Activated CD4-positive, alpha-beta memory T cell treated with anti-CD3 and anti-CD28 coated beads for 36 hours (primary cell): ENCODE measurements around the gene UPK3BL1. TPM values are rescaled to one million over a fixed set of nuclear protein-coding genes. Genes with fewer than 3 reads are reported as not detected.
"Not testable (repeated sequence)": the region's sequence is repeated elsewhere in the genome, so short reads cannot be mapped to it uniquely, and the experiment has no call there.

Source experiments
- CTCF ChIA-PET: fragments of 350-600 bp; sonication (Branson Sonifier 250); formaldehyde crosslinking; loops from one replicate; lab custom pipeline; 2021; ENCODE audit warnings: antibody characterized with exemption, inconsistent platforms; lab: Charles Lee
- POLR2A ChIA-PET: fragments of 350-600 bp; sonication (Branson Sonifier 250); formaldehyde crosslinking; loops from one replicate; lab custom pipeline; 2021; ENCODE audit warnings: antibody characterized with exemption; lab: Charles Lee
- DNase-seq: peaks from one replicate; pipeline ENCODE4 v3.0.0-alpha.2; 2020
- H3K27ac Mint-ChIP-seq: one replicate; pipeline ENCODE4 v1.8.0; 2021; ENCODE audit warnings: mixed read lengths
- H3K27me3 Mint-ChIP-seq: one replicate; pipeline ENCODE4 v1.8.0; 2021; ENCODE audit warnings: mixed read lengths
- H3K36me3 Mint-ChIP-seq: one replicate; pipeline ENCODE4 v1.8.0; 2021; ENCODE audit warnings: mixed read lengths
- H3K4me1 Mint-ChIP-seq: one replicate; pipeline ENCODE4 v1.8.0; 2021; ENCODE audit warnings: low read depth, mixed read lengths
- H3K4me3 Mint-ChIP-seq: one replicate; pipeline ENCODE4 v1.8.0; 2021; ENCODE audit warnings: mild to moderate bottlenecking, mixed read lengths
- H3K9me3 Mint-ChIP-seq: one replicate; pipeline ENCODE4 v1.8.0; 2021; ENCODE audit warnings: mixed read lengths
- intact Hi-C: fragments of 100-400 bp; cut with micrococcal nuclease; formaldehyde crosslinking; loops from one replicate; pipeline ENCODE4 v1.15.1; 2023
- total RNA-seq, 2 experiments: library from RNA; stranded (reverse); gene quantifications; one replicate each; pipeline ENCODE4 v1.2.3, GENCODE V29; 2021

The UPK3BL1 gene
- total RNA-seq, 2 experiments from 2014 or later: 9.0 to 9.6 TPM

DNA sequence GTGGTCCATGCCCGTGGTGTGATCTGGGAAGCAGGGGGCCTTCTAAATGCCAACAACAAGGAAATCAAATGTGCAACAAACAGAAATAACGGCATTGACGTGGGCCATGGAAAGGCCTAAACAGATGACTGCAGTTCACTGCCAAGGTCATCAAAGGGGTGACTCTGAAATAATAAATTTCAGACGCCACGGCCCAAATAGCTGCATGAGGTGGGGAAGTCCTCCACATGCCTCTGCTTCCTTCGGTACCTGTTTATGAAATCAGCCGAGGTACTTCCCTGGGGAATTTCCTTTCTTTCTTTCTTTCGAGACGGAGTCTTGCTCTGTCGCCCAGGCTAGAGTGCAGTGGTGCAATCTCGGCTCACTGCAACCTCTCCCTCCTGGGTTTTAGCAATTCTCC lies 22.2 kb upstream of the UPK3BL1 start:
- POLR2A ChIA-PET, H3K4me3 Mint-ChIP-seq, H3K27ac Mint-ChIP-seq, CTCF ChIA-PET, H3K27me3 Mint-ChIP-seq, H3K4me1 Mint-ChIP-seq, DNase-seq, intact Hi-C loops, H3K9me3 Mint-ChIP-seq, H3K36me3 Mint-ChIP-seq: not testable (repeated sequence)

- H3K4me3 Mint-ChIP-seq, intact Hi-C loops, H3K4me1 Mint-ChIP-seq, CTCF ChIA-PET, H3K27me3 Mint-ChIP-seq, H3K36me3 Mint-ChIP-seq, H3K9me3 Mint-ChIP-seq, H3K27ac Mint-ChIP-seq, POLR2A ChIA-PET, DNase-seq: not testable (repeated sequence)
Observed at GRCh38 chr7:102649924-102650323, 7.3 kb upstream of the UPK3BL1 start, which contains the start of gene SPDYE2B. TSS of gene SPDYE2B (plus strand) at chr7:102650319. CDS start at chr7:102652349, 2,030 bp downstream.

- H3K4me1 Mint-ChIP-seq, CTCF ChIA-PET, H3K27ac Mint-ChIP-seq, H3K36me3 Mint-ChIP-seq, H3K4me3 Mint-ChIP-seq, intact Hi-C loops, H3K9me3 Mint-ChIP-seq, H3K27me3 Mint-ChIP-seq, POLR2A ChIA-PET: not testable (repeated sequence)
- DNase-seq: peak; percentile 6
Observed at GRCh38 chr7:102647813-102648212, 5.2 kb upstream of the UPK3BL1 start.

DNA sequence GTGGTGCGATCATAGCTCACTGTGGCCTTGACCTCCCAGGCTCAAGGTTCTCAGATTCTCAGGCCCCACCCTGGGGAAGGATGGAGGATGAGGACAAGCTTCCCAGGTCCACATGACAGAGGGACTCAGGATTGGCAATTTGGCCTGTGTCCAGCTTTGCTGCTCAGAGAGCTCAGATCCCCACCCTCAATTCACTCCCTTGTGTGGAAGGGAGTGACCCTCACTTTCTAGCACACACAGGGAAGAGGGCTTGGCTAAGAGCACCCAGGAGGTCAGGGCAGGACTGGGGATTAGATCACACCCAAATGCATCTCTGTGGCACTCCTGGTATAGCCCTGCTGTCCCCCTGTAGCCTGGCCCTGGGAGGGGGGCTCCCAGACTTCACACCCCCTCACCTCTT lies 813 bp upstream of the UPK3BL1 start:
- POLR2A ChIA-PET, H3K27ac Mint-ChIP-seq, intact Hi-C loops, H3K4me3 Mint-ChIP-seq, CTCF ChIA-PET, H3K36me3 Mint-ChIP-seq, H3K4me1 Mint-ChIP-seq, H3K27me3 Mint-ChIP-seq, H3K9me3 Mint-ChIP-seq, DNase-seq: not testable (repeated sequence)

DNA sequence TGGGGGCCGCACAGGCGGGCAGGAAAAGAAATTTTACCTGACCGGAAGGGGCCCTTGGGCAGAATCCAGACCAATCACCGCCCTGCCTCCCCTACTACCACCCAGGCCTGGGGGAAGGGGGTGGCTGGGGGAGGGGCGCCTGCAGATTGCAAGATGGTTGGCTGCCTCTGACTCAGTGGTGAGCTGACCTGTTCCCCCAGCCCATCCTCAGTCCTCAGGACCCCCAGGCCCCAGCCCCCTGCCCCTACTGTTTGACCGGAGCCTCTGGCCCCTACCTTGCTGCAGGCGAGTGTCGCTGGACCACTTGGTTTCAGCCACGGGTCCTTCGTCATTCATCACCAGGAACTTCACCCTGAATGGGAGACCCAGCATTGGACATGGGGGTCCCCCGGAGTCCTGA lies 3.7 kb downstream of the UPK3BL1 start:
- H3K4me3 Mint-ChIP-seq, H3K4me1 Mint-ChIP-seq, H3K27ac Mint-ChIP-seq, POLR2A ChIA-PET, H3K9me3 Mint-ChIP-seq, CTCF ChIA-PET, intact Hi-C loops, H3K36me3 Mint-ChIP-seq, H3K27me3 Mint-ChIP-seq: not testable (repeated sequence)
- DNase-seq: peak; percentile 5

GRCh38 chr7:102636956-102637355 lies 5.6 kb downstream of the UPK3BL1 start:
- POLR2A ChIA-PET, H3K4me1 Mint-ChIP-seq, H3K9me3 Mint-ChIP-seq, DNase-seq, H3K4me3 Mint-ChIP-seq, CTCF ChIA-PET, H3K27me3 Mint-ChIP-seq, H3K36me3 Mint-ChIP-seq, H3K27ac Mint-ChIP-seq, intact Hi-C loops: not testable (repeated sequence)

DNA sequence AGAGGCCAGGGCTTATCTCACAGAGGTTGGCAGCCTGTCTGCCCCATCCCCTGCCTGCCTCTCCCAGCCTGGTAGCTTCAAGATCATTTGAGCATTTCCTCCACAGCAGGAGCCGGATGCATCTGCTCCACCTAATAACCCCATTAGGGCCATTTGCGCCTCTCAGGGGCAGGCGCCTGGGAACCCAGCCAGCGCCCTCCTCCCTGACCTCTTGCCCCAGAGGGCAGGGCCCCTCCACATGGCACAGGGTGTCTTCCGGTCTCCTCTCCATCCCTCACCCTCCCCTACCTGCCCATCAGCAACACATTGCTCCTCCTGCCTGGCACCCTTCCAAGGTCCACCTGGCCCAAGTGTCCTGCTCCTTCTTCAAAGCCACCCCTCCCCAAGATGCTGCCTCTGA lies 7.2 kb downstream of the UPK3BL1 start:
- H3K4me1 Mint-ChIP-seq, DNase-seq, POLR2A ChIA-PET, CTCF ChIA-PET, H3K27me3 Mint-ChIP-seq, H3K4me3 Mint-ChIP-seq, H3K9me3 Mint-ChIP-seq, H3K36me3 Mint-ChIP-seq, H3K27ac Mint-ChIP-seq, intact Hi-C loops: not testable (repeated sequence)

- H3K36me3 Mint-ChIP-seq, H3K4me3 Mint-ChIP-seq, POLR2A ChIA-PET, CTCF ChIA-PET, H3K27ac Mint-ChIP-seq, DNase-seq, H3K4me1 Mint-ChIP-seq, H3K9me3 Mint-ChIP-seq, intact Hi-C loops, H3K27me3 Mint-ChIP-seq: not testable (repeated sequence)
Observed at GRCh38 chr7:102634299-102634698, 8.3 kb downstream of the UPK3BL1 start.

DNA sequence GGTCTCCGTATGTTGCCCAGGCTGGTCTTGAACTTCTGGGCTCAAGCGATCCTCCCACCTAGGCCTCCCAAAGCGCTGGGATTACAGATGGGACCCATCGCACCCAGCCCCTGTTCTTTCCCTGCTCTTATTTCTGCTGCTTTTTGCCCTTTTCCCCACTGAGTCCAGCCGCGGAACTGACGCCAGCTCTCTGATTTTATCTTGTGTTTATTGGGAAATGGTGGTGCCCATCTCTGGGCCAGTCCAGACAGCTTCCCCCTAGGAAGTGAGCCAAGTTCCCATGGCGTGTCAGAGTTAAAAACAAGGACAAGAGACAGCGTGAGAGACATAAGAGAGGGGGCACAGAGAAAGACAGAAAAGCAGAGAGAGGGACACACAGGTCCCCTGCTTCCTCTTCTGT lies 12.0 kb downstream of the UPK3BL1 start:
- DNase-seq, CTCF ChIA-PET, H3K36me3 Mint-ChIP-seq, POLR2A ChIA-PET, intact Hi-C loops, H3K27me3 Mint-ChIP-seq, H3K9me3 Mint-ChIP-seq, H3K27ac Mint-ChIP-seq, H3K4me1 Mint-ChIP-seq, H3K4me3 Mint-ChIP-seq: not testable (repeated sequence)

DNA sequence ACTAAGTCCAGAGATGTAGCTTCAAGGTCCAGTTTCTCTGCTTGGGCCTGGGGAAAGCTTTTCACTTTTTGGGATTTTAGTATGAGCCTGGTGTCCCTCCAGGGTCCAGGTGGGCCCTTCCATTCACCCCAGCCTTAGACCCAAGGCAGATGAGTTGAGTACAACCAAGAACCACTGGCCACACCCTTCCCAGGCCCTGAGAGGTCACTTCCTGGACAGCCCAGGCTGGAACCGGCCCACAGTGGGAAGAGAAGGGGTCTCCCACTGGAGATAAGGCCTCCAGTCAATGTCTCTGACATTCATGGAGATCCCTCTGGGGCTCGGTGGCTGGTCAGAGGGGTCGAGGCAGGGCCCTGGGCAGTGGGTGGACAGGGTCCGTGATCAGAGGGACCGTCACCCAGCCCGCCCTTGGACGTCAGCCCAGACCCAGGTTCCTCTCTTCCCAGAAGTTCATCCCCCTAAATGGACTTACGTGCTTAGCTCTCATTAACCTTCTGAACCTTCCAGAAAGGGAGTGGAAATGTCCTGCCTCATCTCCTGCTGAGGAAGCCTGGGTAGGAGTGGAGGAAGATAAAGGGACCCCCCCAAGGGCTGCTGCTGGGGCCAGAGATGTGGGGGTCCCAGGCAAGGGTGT lies 15.2 kb downstream of the UPK3BL1 start:
- H3K36me3 Mint-ChIP-seq, H3K4me3 Mint-ChIP-seq, H3K27ac Mint-ChIP-seq, POLR2A ChIA-PET, DNase-seq, CTCF ChIA-PET, H3K9me3 Mint-ChIP-seq, intact Hi-C loops, H3K27me3 Mint-ChIP-seq, H3K4me1 Mint-ChIP-seq: not testable (repeated sequence)

DNA sequence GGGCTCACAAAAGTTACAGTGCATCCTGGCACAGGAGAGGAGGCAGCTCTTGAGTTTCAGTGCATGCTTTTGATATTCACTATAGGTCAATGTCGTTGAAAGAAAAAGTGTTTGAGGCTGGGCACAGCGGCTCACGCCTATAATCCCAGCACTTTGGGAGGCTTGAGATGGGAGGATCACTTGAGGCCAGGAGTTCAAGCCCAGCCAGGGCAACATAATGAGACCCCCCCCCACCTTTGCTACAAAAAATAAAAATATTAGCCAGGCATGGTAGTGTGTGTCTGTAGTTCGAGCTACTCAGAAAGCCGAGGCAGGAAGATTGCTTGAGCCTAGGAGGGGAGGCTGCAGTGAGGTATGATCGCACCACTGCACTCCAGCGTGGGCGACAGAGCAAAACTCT lies 24.5 kb downstream of the UPK3BL1 start:
- DNase-seq, H3K4me3 Mint-ChIP-seq, POLR2A ChIA-PET, H3K27me3 Mint-ChIP-seq, intact Hi-C loops, H3K36me3 Mint-ChIP-seq, H3K27ac Mint-ChIP-seq, H3K9me3 Mint-ChIP-seq, CTCF ChIA-PET, H3K4me1 Mint-ChIP-seq: not testable (repeated sequence)

DNA sequence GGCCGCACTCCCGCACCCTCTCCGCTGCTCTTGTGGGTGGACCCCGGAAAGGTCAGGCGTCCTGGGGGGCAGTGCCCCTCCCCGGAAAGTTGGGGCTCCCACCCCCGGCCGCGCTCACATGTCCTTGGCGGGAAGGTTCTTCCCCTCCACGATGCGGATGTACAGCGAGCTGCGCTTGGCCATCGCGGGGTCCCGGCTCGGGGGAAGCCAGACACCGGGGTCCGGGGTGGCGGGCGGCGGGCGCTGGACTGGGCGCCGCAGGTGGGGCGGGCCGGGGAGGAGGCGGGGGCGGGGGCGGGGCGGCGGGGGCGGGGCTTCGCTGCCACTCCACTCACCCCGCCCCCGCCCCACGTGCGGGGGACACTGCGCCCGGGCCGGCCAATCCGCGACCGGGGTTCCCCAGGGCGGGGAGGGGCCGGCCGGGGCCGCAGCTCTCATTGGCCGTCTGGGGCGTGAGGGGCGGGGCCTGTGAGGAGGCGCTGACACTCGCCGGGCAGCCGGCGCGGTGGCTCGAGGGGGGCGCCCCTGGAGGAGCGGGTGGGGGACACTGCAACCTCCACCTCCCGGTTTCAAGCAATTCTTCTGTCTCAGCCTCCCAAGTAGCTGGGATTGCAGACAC lies 26.0 kb downstream of the UPK3BL1 start, which contains the start of gene RASA4:
Gene RASA4 (minus strand): TSS at position 250 of the 619 bp plus-strand sequence. CDS start 67 bp downstream, at position 183.
- H3K27me3 Mint-ChIP-seq, H3K9me3 Mint-ChIP-seq, POLR2A ChIA-PET, intact Hi-C loops, H3K27ac Mint-ChIP-seq, H3K4me1 Mint-ChIP-seq, H3K36me3 Mint-ChIP-seq, CTCF ChIA-PET, H3K4me3 Mint-ChIP-seq: not testable (repeated sequence)
- peak; percentile 18 for DNase-seq

DNA sequence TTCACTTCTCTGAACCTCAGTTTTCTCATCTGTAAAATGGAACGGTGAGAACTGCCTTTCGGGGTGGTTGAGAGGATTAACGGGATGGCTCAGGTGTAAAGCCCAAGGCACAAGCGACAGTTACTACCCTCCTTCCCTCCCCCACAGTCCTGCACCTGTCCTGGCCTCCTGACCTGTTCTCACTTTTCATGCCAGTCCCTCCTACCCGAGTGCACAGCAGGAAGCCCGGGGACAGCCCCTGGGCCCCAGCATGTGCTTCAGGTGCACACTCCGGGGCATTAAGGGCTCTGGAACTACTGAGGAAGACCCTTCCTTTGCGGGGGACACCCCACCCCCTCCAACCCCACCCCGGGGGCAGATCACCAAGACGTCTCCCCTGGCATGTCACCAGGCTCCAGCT lies 26.7 kb downstream of the UPK3BL1 start:
- intact Hi-C loops, CTCF ChIA-PET, H3K9me3 Mint-ChIP-seq: not testable (repeated sequence)

More for the DNA sequence above, 26.7 kb downstream of the UPK3BL1 start:
- H3K4me1 Mint-ChIP-seq, H3K36me3 Mint-ChIP-seq, POLR2A ChIA-PET, DNase-seq, H3K27me3 Mint-ChIP-seq, H3K27ac Mint-ChIP-seq, H3K4me3 Mint-ChIP-seq: not testable (repeated sequence)
